ENCODE measurements around the gene CERT1. TPM values are rescaled to one million over a fixed set of nuclear protein-coding genes. Genes with fewer than 3 reads are reported as not detected.

The CERT1 gene
- total RNA-seq, 2 donors from 2014 or later, result 35.9 to 41.2 TPM

- DNase-seq, result no peak
Measured at GRCh38 chr5:75365740-75366139, 145.7 kb downstream of the CERT1 start.

GRCh38 chr5:75364571-75365280 lies 146.7 kb downstream of the CERT1 start:
- ATAC-seq (no peak), DNase-seq (no peak)
- intact Hi-C loops (cut with DNase I, micrococcal nuclease), result no loop called here

More at GRCh38 chr5:75365740-75366139, 145.7 kb downstream of the CERT1 start:
- ATAC-seq, result no peak
- intact Hi-C loops (cut with DNase I, micrococcal nuclease), result no loop called here

- DNase-seq (peak; percentile 69 to 76), ATAC-seq (peak; percentile 86)
Measured at GRCh38 chr5:75363726-75364495, 147.5 kb downstream of the CERT1 start.

GRCh38 chr5:75363111-75363510 lies 148.3 kb downstream of the CERT1 start:
- intact Hi-C loops (cut with DNase I, micrococcal nuclease), result no loop called here
- DNase-seq (peak in 1 of 2 donors; percentile 26), ATAC-seq (peak; percentile 49)

More at GRCh38 chr5:75363726-75364495, 147.5 kb downstream of the CERT1 start:
- intact Hi-C loops (cut with DNase I, micrococcal nuclease), result no loop called here

GRCh38 chr5:75362474-75362975 lies 148.9 kb downstream of the CERT1 start:
- intact Hi-C loops (cut with DNase I, micrococcal nuclease), result no loop called here

GRCh38 chr5:75361310-75361709 lies 150.1 kb downstream of the CERT1 start:
- ATAC-seq, result no peak
- intact Hi-C loops (cut with DNase I, micrococcal nuclease), result no loop called here
- no peak for DNase-seq

More at GRCh38 chr5:75362474-75362975, 148.9 kb downstream of the CERT1 start:
- no peak for DNase-seq
- no peak for ATAC-seq

- ATAC-seq (no peak), DNase-seq (no peak)
- intact Hi-C loops (cut with DNase I, micrococcal nuclease), result no loop called here
Measured at GRCh38 chr5:75358117-75358516, 153.3 kb downstream of the CERT1 start.

- no peak for ATAC-seq
- DNase-seq, result no peak
- intact Hi-C loops (cut with DNase I, micrococcal nuclease), result no loop called here
Measured at GRCh38 chr5:75356719-75357118, 154.7 kb downstream of the CERT1 start.

- intact Hi-C loops (cut with DNase I, micrococcal nuclease), result no loop called here
- ATAC-seq (no peak), DNase-seq (no peak)
Measured at GRCh38 chr5:75355236-75355635, 156.2 kb downstream of the CERT1 start.

GRCh38 chr5:75351139-75351926 lies 160.1 kb downstream of the CERT1 start:
- ATAC-seq, result no peak
- intact Hi-C loops (cut with DNase I, micrococcal nuclease), result no loop called here
- no peak for DNase-seq

- intact Hi-C loops (cut with DNase I, micrococcal nuclease), result no loop called here
- no peak for DNase-seq
- no peak for ATAC-seq
Measured at GRCh38 chr5:75349663-75350062, 161.8 kb downstream of the CERT1 start.

GRCh38 chr5:75348241-75348640 lies 163.2 kb downstream of the CERT1 start:
- ATAC-seq, result no peak
- no peak for DNase-seq
- intact Hi-C loops (cut with DNase I, micrococcal nuclease), result no loop called here

GRCh38 chr5:75342836-75343235 lies 168.6 kb downstream of the CERT1 start:
- ATAC-seq (no peak), DNase-seq (no peak)
- intact Hi-C loops (cut with DNase I, micrococcal nuclease), result no loop called here

GRCh38 chr5:75341934-75342333 lies 169.5 kb downstream of the CERT1 start:
- no peak for ATAC-seq
- intact Hi-C loops (cut with DNase I, micrococcal nuclease), result no loop called here
- DNase-seq, result no peak

GRCh38 chr5:75340714-75341478 lies 170.5 kb downstream of the CERT1 start:
- DNase-seq (no peak), ATAC-seq (no peak)
- intact Hi-C loops (cut with DNase I, micrococcal nuclease), result no loop called here

- ATAC-seq (no peak), DNase-seq (no peak)
- intact Hi-C loops (cut with DNase I, micrococcal nuclease), result loop anchor here in 1 of 2 donors (5.0 kb wide), 1 partner anchor 96 kb away; no protein-coding TSS in a partner anchor
Measured at GRCh38 chr5:75338408-75338807, 173.0 kb downstream of the CERT1 start.

GRCh38 chr5:75337366-75338021 lies 173.9 kb downstream of the CERT1 start:
- DNase-seq (peak in 1 of 2 donors; percentile 42), ATAC-seq (peak; percentile 17)
- intact Hi-C loops (cut with DNase I, micrococcal nuclease), result loop anchor here in 1 of 2 donors (5.0 kb wide), 1 partner anchor 95 kb away; no protein-coding TSS in a partner anchor

All from left colon (tissue), 2 donors.